ENCODE measurements around the gene DYNLT2.
A peak's percentile ranks its signal among the peaks of the same experiment; 100 is the strongest.
"Not testable (repeated sequence)": the region's sequence is repeated elsewhere in the genome, so short reads cannot be mapped to it uniquely, and the experiment has no call there.

Gene DYNLT2

DNA sequence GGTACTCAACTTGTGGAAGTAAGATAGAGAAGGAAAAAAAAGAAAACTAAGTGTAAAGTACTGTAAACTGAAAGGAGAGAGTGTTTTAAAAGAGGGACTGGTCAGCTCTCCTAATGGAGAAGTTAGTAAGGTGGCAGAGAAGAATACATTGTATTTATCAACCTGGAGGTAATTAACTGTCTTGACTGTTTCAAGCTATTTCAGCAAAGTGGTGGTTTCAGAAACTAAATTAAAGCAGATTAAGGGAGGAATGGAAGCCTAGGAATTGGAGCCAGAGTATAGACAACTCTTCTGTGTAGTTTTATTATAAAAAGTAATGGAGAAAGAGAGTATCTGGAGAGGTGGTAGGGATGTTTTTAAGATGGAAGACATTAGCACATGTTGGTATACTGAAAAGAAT, 24.4 kb downstream of the DYNLT2 start:
- no peak for DNase-seq

DNA sequence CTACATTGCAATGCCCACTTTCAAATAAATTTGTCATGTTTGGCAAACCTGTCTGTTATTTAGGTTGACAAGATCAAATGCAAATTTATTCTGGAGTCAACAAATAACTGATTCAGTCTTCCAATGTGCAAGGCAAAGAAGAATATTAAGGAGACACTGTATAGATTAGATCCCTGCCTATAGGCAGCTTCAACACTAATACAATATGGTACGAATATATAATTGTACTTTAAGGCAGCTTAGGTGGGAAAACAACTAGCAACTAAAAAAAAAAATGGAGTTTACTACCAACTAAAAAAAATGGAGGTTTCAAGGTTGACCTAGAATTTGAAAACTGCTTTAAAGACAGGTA, 25.3 kb downstream of the DYNLT2 start:
- DNase-seq = no peak

DNA sequence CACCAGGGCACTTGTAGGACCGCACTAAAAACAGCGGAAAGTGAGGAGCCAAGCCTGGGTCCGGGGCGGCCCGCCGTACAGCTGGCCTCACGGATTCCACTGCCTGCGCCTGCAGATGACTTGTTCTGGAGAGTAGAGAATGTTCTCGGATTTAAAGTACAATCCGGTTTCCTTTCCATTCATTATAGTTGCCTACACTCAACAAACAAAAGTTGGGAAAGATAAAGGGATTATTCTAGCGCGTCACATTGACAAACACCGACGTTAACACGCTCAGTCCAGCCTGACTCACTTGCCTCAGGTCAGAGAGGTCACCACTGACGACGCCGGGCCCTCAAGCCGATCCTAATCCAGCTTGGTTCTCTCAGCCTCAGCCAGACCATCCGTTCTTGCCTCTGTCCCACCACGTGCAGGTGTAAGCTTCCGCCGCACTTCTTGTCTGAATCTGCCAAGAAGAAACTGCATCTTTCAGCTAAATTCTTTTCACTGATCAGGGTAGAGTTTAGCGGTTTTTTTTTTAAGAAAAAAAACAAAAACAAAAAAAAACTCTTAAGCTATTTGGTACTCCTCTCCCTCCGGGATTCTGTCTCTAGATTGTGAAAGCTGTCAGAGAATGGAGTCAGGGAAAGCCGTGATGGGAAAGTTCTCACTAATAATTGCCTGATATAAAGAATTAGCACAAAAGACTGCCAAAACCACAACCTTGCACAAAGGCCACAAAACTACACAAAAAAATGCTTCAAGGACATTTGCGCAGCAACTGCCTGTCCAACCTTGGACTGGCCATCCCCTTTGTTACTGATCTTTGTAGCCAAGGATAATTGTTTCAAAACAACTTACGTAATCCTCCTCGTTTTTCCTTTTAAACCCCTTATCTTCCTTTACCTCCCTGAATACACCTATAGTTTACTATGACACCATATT, 26.0 kb downstream of the DYNLT2 start:
- DNase-seq = peak; percentile 17

DNA sequence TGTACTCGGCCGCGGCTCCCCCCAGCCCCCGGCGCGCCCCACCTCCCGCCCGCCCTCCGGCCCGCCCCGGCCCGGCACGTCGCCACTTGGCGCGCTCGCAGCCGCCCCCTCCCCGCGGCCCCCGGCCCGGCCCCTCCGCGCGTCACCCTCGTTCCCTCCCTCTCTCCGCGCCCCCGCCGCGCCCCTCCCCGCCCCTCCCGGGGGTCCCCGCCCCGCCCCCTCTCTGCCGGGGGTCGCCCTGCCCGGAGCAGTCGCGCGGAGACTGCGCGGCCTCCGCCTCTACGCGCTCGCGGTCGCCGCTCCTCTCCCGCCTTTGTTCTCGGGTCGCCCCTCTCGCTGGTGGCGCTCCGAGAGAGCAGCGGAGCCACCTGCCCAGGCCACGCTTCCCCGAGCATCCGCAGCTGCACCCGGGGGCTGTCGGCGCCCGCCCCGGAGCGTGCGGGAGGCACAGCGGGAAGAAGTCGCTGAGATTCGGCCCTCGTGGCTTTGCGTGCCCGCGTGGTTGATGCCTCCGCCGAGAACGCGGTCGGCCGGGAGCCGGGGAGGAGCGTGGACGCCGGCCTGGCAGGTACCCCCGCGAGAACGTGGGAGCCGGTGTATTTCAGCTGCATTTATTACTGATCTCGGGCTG, 26.8 kb downstream of the DYNLT2 start, which contains the start of gene PHF10:
PHF10 (minus strand) TSS at position 7 of the 631 bp plus-strand sequence. CDS start 569 bp downstream, outside the sequence.
- DNase-seq = peak; percentile 80

DNA sequence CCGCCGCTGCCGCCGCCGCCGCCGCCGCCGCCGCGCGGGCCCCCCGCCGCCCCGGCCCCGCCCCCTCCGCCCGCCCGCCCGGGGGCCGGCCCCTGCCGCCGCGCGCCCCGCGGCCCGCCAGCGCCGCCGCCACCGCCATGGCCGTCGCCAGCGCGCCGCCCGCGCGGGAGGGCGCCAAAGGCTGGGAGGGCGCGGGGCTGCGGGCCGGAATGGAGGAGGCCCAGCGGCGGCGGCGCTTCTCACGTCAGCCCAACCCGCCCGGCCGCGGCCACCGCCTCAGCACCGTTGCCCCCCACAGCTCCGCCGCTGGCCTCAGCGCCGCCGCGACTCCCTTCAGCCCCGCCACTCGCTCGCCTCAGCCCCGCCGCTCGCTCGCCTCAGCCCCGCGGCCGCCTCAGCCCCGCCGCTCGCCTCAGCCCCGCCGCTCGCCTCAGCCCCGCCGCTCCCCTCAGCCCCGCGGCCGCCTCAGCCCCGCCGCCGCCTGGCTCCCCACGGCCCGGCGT, 27.3 kb downstream of the DYNLT2 start:
- peak; percentile 49 for DNase-seq

DNA sequence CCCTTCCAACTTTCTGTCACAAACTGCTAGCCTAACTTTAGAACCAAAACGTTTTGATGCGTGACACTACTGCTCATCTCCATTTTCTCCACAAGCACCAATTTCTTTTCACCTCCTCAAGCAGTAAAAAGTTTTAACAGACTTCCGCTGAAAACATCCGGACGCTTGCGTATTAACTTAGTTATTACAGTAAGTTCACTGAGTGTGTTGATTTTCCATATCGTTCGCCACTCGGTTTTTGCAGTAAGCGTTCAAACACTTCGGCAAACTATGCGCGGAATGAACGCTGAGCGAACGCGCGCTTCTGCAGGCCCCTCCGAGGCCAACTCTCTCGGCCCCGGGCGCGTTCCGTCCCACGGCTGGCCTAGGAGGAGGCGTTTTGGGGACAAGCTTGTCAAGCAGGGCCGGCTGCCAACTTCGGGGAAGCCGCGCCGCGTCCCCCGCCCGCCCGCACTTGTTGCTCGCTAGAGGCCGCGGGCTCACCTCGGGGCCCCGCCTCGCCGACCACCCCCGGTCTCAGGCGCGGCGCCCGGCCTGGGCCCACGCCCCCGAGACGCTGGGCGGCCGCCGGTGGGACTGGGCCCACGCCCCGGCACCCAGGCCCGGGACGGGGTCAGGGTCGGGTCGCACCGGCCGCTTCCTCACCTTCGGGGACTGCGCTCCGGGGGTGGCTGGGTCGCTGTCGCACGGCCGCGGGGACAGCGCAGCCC, 28.0 kb downstream of the DYNLT2 start:
- peak; percentile 60 for DNase-seq

DNA sequence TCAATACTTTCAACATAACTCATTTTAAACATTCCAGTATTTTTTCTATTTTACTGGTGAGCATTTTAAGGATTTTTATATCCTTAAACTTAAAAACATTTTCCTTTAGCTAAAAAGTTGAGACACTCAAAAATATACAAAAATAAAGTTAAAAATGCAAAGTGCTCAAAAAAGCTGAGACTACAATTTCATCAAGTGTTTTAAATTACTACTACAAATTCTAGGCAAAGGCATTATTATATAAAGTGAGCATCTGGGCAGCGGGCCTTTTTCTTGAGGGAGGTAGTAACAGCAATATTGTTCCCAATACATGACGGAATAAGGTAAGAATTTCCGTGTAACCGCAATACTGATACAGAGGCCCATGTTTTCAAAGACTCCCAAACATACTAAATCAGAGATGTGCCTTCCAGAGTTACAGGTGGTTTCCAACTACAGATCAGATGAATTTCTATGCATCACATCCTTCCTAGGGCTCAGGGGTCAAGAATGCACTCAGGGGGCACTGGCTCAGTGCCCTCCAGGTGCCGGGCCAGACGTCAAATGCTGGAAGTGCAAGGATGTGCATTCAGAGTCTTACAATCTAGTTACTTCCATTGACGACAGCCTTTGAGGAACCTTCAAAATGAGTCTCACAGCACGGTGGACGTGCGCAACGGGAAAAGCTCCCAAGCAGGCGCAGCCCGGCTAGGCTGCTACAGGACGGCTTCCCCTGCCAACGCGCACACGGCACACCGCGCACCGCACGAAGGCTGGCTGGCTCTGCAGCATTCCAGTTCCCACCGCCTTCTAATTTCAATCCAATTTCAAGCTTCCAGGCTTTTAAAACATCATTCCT, 28.8 kb downstream of the DYNLT2 start:
- DNase-seq = peak; percentile 17

DNA sequence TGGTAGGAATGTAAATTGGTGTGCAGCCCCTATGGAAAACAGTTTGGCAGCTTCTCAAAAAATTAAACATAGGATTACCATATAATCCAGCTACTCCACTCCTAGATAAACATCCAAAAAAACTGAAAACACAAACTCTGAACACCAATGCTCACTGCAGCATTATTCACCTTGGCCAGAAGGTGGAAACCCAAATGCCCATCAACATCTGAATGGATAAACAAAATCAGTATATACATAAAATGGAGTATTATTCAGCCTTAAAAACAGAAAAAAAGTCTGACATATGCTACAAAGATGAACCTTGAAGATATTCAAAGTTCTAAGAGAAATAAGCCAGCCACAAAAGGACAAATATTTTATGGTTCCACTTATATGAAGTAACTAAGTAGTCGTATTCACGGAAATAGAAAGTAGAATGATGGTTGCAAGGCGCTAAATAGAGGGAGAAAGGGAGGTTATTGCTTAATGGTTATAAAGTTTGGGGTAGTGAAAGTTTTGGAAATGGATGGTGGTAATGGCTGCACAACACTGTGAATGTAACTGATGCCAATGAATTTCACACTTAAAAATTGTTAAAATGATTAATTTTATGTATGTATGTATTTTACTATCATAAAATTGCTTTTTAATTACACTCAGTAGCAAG, 31.0 kb downstream of the DYNLT2 start:
- DNase-seq = no peak

DNA sequence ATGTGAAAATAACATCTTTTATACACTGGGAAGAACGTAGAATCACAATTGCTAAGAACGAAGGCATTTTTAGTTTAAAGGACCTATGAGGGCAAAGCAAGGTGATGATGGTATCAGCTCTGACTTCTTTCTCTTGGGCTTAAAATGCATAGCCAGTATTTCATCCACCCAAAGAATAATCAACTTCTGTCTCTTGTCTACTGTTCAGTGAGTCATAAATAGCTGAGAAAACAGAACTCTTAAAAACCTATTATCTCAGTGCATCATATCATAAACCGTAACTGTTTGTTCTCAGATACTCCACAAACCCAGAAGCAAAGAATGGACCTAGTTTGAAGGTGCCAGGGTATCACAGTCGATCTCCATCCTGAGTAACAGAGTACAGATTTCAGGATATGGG, 32.3 kb downstream of the DYNLT2 start:
- no peak for DNase-seq

DNA sequence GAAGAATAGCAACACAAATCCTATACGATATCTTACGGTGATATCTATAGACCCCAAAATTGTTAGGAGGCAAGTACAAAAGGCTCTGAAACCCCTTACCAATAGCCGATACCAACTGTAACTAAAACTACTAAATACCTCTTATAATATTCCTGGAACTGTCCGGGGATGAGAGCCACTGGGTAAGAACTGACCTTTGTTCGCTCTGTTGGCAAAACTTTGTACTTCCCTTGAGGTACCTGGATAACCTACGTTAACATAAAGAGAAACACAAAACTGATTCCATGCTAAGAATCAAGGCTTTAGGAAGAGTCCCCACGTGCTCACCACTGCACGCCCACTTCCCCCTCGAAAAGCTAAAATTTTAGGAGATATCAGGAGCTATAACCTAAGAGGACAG, 36.8 kb downstream of the DYNLT2 start:
- no peak for DNase-seq

DNA sequence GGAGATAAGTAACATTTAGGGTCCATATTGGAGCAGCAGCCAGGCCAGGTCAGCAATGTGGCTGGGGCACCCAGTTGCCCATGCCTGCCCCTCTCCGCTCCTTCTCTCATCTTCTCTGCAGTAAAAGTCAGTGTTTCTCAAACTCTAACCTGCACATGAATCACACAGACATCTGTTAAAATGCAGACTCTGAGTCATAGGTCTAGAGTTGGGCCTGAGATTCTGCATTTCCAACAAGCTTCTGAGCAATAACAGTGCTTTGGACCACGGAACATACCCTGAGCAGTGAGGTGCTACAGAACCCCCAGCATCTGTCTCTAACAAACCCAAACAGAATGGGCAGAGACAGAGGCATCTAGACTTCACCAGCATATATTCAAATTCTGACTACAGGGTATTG, 37.2 kb downstream of the DYNLT2 start:
- no peak for DNase-seq

DNA sequence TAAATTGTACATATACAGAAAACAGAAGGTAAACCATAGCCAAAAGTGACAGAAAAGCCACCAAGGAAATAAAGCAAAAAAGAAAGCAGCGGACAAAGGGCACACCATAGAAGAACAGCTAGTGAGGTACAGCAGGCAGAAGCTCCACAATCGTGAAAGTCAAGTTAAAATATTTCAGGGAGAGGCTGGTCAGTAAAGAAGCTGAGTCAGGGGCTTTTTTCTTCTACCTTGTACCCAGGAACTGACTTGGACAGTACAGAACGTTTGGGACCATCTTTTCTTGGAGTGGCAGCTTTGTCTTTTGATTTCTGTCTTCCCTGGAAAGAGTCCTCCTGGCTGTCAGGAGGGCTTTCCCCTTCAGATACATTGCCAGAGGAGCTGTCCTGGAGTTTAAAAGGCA, 41.4 kb downstream of the DYNLT2 start:
- no peak for DNase-seq

DNA sequence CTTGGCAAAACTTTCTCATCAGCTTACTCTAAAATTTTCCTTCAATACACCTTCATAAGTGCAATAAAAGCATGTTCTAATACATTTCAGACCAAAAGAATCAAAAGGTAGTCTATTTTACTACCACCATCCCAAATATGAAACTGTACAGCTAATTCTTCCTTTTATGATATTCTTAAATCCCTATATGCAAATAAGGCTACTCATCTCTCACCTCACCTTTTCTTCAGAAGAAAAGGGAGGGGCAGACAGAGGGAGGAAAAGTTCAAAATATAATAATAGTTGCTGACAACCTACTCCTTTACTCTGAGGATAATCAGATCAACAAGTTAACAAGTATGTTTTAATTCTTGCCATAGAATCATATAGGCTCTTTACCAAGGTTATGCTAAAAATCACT, 42.1 kb downstream of the DYNLT2 start:
- DNase-seq = no peak

DNA sequence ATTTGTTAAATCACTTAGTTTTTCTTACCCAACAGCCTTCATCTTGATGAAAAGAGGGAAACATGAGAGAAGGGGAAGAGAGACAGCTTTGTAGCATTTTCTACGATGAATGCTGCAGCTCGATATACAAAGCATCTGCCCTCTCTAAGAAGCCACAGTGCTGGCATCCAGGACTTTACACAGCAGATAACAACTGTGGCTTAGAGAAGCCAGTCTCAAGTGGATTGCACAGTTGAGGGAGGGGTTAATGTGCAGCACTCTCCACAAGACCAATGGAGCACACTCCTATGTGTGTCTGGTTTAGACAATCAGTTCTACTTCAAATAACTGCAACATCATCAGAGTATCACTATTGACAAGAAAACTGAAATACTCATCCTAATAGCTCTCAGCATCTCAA, 43.6 kb downstream of the DYNLT2 start:
- DNase-seq = no peak

DNA sequence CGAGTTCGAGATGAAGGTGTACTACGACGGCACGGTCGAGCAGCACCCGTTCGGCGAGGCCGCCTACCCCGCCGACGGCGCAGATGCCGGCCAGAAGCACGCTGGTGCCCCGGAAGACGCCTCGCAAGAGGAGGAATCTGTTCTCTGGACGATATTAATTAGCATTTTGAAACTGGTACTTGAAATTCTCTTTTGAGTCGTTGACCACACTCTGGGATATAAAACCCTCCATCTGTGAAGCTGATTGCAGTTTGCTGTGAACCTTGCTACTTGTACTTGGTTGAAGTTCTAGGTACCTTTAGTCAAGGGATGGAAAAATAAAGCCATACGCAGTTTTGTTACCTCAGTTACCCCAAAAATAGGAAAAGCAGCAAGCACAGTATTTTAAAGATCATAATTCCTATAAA, 48.5 kb downstream of the DYNLT2 start:
- no peak for DNase-seq

DNA sequence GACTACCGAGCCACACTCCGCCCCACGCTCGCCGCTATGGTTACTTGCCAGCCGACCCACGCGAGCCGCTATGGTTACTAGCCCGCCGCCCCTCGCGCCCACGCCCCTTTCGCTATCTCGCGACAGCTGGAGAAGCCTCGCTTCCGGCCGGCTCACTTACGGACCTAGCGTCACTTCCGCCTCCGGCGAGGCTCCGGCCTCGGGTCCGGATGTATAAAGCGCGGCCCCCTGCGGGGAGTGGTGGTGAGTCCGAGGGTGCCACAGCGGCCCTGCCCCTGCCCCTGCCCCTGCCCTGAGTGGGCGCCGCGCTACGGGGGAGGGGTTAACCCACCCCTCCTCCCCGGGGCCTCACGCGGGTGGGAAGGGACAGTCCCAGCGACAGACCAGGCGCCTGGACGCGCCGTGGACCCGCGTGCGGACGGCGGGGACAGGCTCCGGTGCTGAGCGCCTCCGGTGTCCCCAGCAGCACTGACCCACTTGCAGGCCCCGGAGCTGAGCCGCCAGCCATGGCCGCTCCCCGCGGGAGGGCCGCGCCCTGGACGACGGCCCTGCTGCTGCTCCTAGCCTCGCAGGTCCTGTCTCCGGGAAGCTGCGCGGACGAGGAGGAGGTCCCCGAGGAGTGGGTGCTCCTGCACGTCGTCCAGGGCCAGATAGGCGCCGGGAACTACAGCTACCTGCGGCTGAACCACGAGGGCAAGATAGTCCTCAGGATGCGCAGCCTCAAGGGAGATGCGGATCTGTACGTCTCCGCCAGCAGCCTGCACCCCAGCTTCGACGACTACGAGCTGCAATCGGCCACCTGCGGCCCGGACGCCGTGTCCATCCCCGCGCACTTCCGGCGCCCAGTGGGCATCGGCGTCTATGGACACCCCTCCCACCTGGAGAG, 49.2 kb downstream of the DYNLT2 start, which contains the start of the genes C6orf120 and WDR27:
C6orf120 (plus strand) TSS at position 173 of the 886 bp plus-strand sequence; CDS start at position 507, 334 bp downstream.
WDR27 (minus strand) TSS at position 76 of the 886 bp plus-strand sequence. CDS start 13,024 bp downstream, outside the sequence.
- DNase-seq = peak; percentile 99

DNA sequence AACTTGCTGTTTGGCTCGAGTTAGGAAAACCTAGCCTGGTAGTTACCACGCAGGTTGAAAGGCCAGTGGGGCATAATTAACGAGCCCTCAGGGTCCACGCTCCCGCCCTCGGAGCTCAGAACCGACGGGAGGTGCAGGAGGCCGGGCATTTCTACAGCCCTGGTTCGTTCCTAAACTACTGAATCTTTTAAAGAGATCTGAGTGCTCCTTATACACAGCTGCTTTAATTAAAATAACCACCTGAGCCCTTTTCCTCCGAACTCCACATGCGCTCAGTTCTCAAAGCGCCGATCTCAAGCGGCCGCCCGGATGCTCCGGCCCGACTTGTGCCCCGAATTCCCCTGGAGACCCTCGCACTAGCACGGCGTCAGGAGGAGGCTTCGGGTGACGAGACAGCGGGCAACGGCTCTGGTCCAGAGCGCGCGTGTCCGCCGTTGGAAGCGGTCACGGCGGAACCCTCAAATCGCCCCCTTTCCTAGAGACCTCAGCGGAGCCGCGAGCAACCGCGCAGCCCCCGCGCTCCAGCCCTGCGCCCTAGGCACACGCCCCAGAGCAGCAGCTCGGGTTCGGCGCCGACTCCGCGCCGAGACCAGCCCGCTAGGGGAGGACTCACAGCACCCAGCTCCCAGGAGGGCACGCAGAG, 49.9 kb downstream of the DYNLT2 start:
- no peak for DNase-seq

DNA sequence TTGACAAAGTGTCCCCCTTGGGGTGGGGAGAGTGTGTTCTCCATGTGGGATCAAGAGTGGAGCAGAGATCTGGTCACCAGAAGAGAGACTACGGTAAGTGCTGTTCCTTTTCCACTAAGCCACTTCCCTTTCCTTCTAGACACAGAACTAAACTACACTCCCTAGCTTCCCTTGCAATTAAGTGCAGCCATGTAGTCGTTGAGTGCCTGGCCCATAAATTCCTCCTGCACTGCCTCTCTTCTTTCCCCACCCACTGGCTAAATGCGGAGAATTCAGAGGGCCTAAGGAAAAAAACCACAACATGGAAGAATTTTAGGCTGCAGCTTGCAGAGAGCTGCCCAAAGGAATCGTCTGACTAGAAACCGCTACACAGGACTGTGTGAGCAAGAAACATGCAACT, 51.1 kb downstream of the DYNLT2 start:
- DNase-seq = no peak

DNA sequence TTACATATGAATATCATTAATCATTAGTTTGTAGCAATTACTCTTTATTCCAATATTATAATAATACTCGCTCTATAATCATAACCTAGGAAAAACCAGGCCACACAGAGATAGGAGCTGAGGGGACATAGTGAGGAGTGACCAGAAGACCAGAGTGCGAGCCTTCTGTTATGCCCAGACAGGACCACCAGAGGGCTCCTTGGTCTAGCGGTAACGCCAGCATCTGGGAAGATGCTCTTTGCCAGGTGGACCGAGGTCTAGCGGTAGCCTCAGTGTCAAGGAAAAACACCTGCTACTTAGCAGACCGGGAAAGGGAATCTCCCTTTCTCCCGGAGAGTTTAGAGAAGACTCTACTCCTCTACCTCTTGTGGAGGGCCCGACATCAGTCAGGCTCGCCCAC, 54.3 kb downstream of the DYNLT2 start:
- DNase-seq = not testable (repeated sequence)

DNA sequence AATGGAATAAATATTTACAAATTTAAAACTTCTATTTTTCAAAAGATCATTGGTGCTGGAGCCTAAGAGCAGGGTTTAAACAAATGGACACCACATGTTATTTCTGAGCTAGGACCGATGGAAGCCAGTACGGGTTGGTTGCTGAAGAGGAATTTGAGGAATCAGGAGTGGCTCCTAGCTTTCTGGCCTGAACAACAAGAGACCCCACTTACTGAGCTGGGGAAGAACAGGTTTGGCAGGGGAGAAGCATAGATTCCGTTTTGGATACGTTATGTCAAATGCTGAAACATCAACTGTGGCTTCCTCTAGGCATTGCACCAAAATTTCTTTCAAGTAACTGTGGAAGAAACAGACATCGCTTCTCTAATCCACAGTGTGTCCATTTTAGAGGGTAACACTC, 56.2 kb downstream of the DYNLT2 start:
- DNase-seq = no peak
